Measurements from ENCODE around the gene PNPO.

The PNPO gene

DNA sequence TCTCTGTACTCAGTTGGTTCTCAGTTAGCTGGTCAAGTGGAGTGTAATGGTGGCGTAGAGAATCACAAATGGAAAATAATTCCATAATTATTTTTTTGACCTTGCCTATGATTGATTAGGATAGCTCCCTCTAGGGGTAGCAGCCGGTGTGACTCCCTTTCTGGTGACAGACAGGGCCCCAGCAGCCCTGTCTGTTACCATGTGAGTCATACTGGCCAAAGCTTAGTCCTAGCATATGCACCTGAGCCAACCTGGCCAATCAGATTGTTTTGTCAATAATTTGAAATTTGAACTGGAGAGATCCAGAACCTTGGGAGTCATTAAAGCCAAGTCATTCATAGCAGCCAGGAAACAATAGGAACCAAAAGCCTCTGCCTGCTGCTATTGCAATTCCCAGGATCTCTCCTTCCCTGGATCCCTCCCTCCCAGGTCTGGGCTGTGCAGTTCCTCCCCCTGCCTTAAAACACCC is 5.6 kb downstream of the PNPO start:
- H3K27me3 Mint-ChIP-seq: no peaks in the 10 kb centered on the region
- H3K4me1 Mint-ChIP-seq (ENCODE audit: low read depth in 2 of 2): peaks cover 38 to 42% of the 10 kb centered on the region in 2 donors
- H3K9me3 Mint-ChIP-seq: no peaks in the 10 kb centered on the region
- peak overlapping the region; percentile 82 to 87 for H3K27ac Mint-ChIP-seq
- no peak overlapping the region for H3K4me3 Mint-ChIP-seq
- H3K36me3 Mint-ChIP-seq (ENCODE audit: insufficient read depth): peaks cover 10% of the 10 kb centered on the region
- ATAC-seq (replicated peaks): peak; percentile 88
- DNase-seq: peak; percentile 62 to 75 (median 63)

DNA sequence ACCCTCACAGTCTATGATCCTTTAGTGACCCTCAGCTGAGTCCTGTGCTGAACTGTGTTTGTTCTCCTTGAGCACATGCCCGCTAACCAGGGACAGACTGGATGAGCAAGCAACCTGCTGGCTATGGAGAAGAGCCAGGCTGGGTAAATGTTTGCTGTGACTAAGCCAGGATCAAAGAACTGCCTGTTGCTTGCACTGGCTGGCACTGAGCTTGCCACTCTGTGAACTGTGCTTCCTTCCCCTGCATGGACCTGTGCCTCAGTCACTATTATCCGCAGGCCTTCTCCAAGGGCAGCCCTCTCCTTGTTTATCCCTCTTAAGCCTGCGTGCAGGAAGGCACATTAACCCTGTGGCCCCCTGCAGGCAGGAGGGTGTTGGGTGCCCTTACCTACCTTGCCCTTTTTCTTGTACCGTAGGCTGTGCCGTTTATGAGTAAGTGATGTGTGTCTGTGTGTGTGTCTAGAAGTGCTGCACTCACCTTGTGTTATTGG is 7.4 kb downstream of the PNPO start:
- DNase-seq (no peak), ATAC-seq (replicated peaks) (no peak)
- Mint-ChIP-seq H3K27me3 (no peaks in the 10 kb centered on the region), H3K36me3 (ENCODE audit: insufficient read depth) (peaks cover 12% of the 10 kb centered on the region), H3K4me3 (no peak overlapping the region), H3K27ac (peak overlapping the region in 1 of 2 donors; percentile 75), H3K4me1 (ENCODE audit: low read depth in 2 of 2) (peaks cover 32 to 34% of the 10 kb centered on the region in 2 donors), H3K9me3 (no peaks in the 10 kb centered on the region)

DNA sequence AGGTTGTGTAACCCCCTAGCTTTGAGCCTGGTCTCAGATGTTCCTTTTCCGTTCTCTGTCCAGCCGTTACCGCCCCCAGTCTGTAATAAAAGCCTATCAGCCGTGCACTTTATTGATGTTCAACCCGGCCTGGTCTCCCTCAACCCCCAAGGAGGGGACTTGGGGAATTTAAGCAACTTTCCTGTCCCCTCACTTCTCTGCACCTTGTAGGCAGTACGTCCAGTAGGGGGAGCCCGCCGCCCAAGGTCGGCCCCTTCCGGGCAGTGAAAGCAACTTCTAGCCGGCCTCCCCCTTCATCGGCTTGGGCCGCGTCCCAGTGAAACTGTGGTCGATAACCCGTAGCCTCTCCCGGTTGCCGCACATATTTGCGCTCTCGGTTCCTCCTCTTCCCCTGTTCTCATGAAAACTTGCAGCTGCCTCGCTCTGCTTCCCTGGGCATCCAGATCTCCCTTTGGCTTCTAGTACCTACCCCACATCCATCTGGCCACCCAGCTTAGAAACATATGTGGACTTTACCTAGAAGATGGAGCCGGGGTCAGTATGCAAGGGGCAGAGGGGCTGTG is 7.9 kb downstream of the PNPO start:
- H3K4me1 Mint-ChIP-seq (ENCODE audit: low read depth in 2 of 2): peaks cover 30 to 33% of the 10 kb centered on the region in 2 donors
- ATAC-seq (replicated peaks) (peak; percentile 67), DNase-seq (peak; percentile 69 to 76 (median 73))
- peak overlapping the region; percentile 59 to 71 for H3K4me3 Mint-ChIP-seq
- no peaks in the 10 kb centered on the region for H3K27me3 Mint-ChIP-seq
- H3K27ac Mint-ChIP-seq: peak overlapping the region; percentile 30 to 75
- peaks cover 12% of the 10 kb centered on the region for H3K36me3 Mint-ChIP-seq (ENCODE audit: insufficient read depth)
- H3K9me3 Mint-ChIP-seq: no peaks in the 10 kb centered on the region

GRCh38 chr17:47949946-47950345 is 8.6 kb downstream of the PNPO start:
- no peaks in the 10 kb centered on the region for H3K27me3 Mint-ChIP-seq
- DNase-seq: no peak
- no peaks in the 10 kb centered on the region for H3K9me3 Mint-ChIP-seq
- H3K36me3 Mint-ChIP-seq (ENCODE audit: insufficient read depth): peaks cover 12% of the 10 kb centered on the region
- peaks cover 23 to 26% of the 10 kb centered on the region in 2 donors for H3K4me1 Mint-ChIP-seq (ENCODE audit: low read depth in 2 of 2)
- peak overlapping the region in 1 of 2 donors; percentile 75 for H3K27ac Mint-ChIP-seq
- H3K4me3 Mint-ChIP-seq: peak overlapping the region in 1 of 2 donors; percentile 71
- ATAC-seq (replicated peaks): no peak

GRCh38 chr17:47950448-47950847 is 9.1 kb downstream of the PNPO start:
- ATAC-seq (replicated peaks): no peak
- Mint-ChIP-seq H3K27ac (no peak overlapping the region), H3K9me3 (no peaks in the 10 kb centered on the region), H3K4me1 (ENCODE audit: low read depth in 2 of 2) (peaks cover 18 to 21% of the 10 kb centered on the region in 2 donors), H3K4me3 (no peak overlapping the region), H3K36me3 (ENCODE audit: insufficient read depth) (peaks cover 9% of the 10 kb centered on the region), H3K27me3 (no peaks in the 10 kb centered on the region)
- DNase-seq: no peak

GRCh38 chr17:47952171-47953021 is 11.0 kb downstream of the PNPO start:
- H3K27me3 Mint-ChIP-seq: no peaks in the 10 kb centered on the region
- ATAC-seq (replicated peaks) (no peak), DNase-seq (no peak)
- no peaks in the 10 kb centered on the region for H3K9me3 Mint-ChIP-seq
- H3K4me3 Mint-ChIP-seq: no peak overlapping the region
- peaks cover 12 to 13% of the 10 kb centered on the region in 2 donors for H3K4me1 Mint-ChIP-seq (ENCODE audit: low read depth in 2 of 2)
- H3K36me3 Mint-ChIP-seq (ENCODE audit: insufficient read depth): peaks cover 5% of the 10 kb centered on the region
- no peak overlapping the region for H3K27ac Mint-ChIP-seq

- H3K9me3 Mint-ChIP-seq: no peaks in the 10 kb centered on the region
- H3K4me1 Mint-ChIP-seq (ENCODE audit: low read depth in 2 of 2): peaks cover 10 to 12% of the 10 kb centered on the region in 2 donors
- H3K27me3 Mint-ChIP-seq: no peaks in the 10 kb centered on the region
- ATAC-seq (replicated peaks): no peak
- H3K27ac Mint-ChIP-seq: no peak overlapping the region
- DNase-seq: no peak
- peaks cover 5% of the 10 kb centered on the region for H3K36me3 Mint-ChIP-seq (ENCODE audit: insufficient read depth)
- no peak overlapping the region for H3K4me3 Mint-ChIP-seq
These were observed 12.5 kb downstream of the PNPO start for GRCh38 chr17:47953909-47954308.

- H3K27ac Mint-ChIP-seq: no peak overlapping the region
These were observed 14.4 kb downstream of the PNPO start for GRCh38 chr17:47955497-47956461.

DNA sequence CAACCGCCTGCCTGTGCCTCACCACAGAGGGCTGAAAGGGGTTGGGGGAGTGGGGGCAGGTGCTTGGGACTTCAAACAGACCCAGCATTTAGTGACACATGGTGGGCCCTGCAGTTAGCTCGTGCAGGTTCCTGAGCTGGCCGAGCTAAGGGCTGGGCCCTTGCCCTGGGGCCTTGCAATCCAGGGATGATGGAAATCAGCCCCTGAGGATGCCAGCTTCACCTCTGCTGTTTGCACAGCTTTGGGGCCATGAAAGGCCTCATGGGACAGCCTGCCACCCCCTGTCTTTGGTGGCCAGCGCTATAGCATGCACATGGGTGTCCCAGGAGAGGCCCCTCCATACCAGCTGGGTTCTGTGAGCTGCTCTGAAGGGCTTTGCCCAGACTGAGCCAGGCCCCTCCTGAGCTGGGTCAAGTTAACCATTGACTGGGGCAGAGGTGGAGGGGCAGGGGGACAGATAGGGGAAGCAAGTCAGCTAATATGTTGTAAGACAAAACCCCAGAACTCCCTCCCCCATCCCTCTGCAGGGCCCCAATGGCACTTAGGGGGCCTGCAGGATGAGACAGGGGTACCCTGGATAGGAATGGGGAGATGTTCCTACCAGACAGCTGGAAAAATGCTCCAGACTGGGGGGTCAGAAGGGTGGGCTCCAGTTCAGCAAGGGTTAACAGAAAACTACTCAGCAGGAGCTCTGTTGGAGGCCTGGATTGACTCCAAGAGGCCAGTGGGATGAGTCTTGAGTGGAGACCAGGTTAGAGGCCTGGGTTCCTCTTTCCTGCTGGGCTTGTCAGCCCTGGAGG is 15.6 kb downstream of the PNPO start:
- Mint-ChIP-seq H3K4me1 (ENCODE audit: low read depth in 2 of 2) (no peaks in the 10 kb centered on the region), H3K27me3 (no peaks in the 10 kb centered on the region), H3K36me3 (ENCODE audit: insufficient read depth) (peaks cover 2% of the 10 kb centered on the region), H3K9me3 (no peaks in the 10 kb centered on the region), H3K4me3 (no peak overlapping the region), H3K27ac (no peak overlapping the region)
- no peak for DNase-seq
- no peak for ATAC-seq (replicated peaks)

More at GRCh38 chr17:47955497-47956461, 14.4 kb downstream of the PNPO start:
- no peaks in the 10 kb centered on the region for H3K27me3 Mint-ChIP-seq
- ATAC-seq (replicated peaks) (no peak), DNase-seq (no peak)
- peaks cover 2% of the 10 kb centered on the region for H3K36me3 Mint-ChIP-seq (ENCODE audit: insufficient read depth)
- no peaks in the 10 kb centered on the region for H3K4me1 Mint-ChIP-seq (ENCODE audit: low read depth in 2 of 2)
- no peak overlapping the region for H3K4me3 Mint-ChIP-seq
- no peaks in the 10 kb centered on the region for H3K9me3 Mint-ChIP-seq

DNA sequence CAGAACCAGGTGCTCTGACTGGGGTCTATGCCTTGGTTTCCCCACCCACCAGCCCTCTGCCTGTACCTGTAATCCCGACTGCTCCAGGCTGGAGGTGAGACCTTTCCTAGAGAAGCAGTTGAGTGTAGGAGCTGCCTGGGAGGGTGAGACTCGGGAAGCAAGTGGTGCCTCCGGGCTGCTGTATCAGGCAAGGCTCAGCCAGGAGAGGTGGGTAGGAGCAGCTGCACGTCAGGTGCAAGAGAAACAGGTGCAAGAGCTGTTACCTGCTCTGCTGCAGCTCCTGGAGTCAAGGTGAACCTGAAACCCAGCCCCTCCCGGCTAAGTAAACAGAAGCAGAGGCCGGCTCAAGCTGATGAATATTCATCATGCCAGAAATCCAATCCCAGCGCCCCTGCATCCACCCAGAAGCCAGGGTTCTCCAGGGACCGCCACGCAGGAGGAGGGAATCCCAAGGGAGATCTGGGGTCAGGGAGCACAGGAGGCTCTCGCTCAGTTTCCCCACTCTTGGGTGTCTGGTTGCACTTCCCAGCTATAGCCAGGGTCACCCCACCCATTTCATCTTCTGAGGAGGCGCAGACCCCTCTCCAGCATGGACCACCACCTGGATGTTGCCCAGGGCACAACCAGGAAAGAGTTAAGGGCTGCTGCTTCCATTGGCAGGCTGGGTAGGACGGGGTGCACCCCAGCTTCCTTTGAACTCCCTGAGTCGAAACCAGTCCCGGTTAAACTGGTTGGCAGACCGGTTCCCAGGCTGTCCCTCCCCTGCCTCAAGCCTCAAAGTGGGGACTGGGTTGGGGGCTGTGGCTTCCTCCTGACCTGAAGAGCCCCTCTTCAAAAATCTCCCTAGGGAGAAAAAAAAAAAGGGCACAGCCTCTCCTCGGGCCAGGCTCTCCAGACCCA is 16.5 kb downstream of the PNPO start, which contains the start of gene PRR15L:
TSS of gene PRR15L (minus strand) at position 293 of the 900 bp plus-strand sequence. CDS start 4,649 bp downstream, outside the sequence.
- Mint-ChIP-seq H3K9me3 (no peaks in the 10 kb centered on the region), H3K4me3 (no peak within 1 kb of the TSS), H3K4me1 (ENCODE audit: low read depth in 2 of 2) (no peaks in the 10 kb centered on the region), H3K27ac (peak within 1 kb of the TSS in 1 of 2 donors; percentile 20), H3K27me3 (no peaks in the 10 kb centered on the region), H3K36me3 (ENCODE audit: insufficient read depth) (peaks cover 2% of the 10 kb centered on the region)
- DNase-seq (no peak), ATAC-seq (replicated peaks) (no peak)

DNA sequence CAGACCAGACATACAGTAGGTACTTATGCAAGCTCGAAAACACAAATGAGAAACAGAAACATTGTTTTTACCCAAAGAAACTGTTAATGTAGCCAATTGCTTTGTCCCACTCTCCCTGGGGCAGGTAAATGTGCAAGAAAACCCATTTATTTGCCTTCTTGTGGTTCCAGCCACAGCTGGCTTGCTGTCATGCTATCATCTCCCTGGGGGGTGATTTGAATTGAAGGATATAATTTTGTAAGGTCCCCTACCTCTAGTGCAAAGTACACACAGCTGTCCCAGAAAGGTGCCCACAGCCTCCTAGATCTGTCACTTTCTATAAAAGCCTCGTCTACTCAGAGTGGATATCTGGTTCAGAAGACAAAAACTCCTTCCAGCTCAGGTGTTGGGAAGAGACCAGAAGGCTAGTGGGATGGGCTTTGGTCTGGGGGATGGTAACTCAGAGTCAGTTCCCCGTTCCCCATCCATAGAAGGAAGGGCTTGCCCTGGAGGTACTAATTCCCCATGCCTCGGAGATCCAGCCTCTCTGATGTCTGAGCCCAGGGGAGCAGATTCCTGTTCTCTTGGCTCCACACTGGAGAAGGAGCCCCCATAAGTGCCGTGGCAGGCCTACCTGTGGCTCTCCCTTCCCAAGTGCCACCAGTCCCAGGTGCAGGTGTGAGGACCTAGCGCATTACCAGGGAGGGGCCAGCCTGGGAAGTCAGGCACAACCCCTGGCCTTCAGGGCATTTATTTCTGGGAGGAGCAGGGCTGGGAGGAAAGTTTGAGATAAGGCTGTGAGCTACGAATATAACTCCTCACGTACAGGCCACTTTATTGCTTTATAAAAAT is 18.7 kb downstream of the PNPO start:
- no peaks in the 10 kb centered on the region for H3K27me3 Mint-ChIP-seq
- no peaks in the 10 kb centered on the region for H3K9me3 Mint-ChIP-seq
- no peaks in the 10 kb centered on the region for H3K36me3 Mint-ChIP-seq (ENCODE audit: insufficient read depth)
- H3K27ac Mint-ChIP-seq: no peak overlapping the region
- no peaks in the 10 kb centered on the region for H3K4me1 Mint-ChIP-seq (ENCODE audit: low read depth in 2 of 2)
- no peak for ATAC-seq (replicated peaks)
- no peak for DNase-seq
- H3K4me3 Mint-ChIP-seq: no peak overlapping the region

Measured in effector memory CD8-positive, alpha-beta T cell (primary cell).